ENCODE measurements around the gene KCNH8.
"Not testable (repeated sequence)": the region's sequence is repeated elsewhere in the genome, so short reads cannot be mapped to it uniquely, and the experiment has no call there.

The KCNH8 gene

DNA sequence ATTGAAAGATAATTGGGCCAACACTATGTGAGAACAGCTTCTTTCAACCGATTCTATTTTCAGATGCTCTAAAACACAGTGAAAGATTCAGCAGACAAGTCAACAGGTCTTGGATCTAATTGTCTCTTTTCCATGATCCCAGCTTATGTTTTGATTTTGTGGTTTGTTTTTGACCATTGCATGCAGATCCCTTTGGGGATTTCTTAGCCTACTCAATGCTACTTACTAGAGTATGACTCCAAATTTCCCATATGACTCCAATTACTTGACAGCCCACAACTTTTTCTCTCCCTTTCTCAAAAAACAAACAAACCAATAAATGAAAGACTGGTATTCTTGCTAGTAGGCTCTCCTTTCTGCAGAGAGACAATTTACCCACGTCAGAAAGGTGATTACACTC, 67.1 kb downstream of the KCNH8 start:
- no peak for TF ChIP-seq FOXM1 (IDR thresholded peaks at IDR 0.05; ENCODE audit: borderline replicate concordance)
- TF ChIP-seq LEF1 (IDR thresholded peaks at IDR 0.05; ENCODE audit: borderline replicate concordance): no peak
- TF ChIP-seq ZNF384 (IDR thresholded peaks at IDR 0.05): no peak
- TF ChIP-seq HDGF (IDR thresholded peaks at IDR 0.05; ENCODE audit: borderline replicate concordance): no peak
- TF ChIP-seq CTBP1 (IDR thresholded peaks at IDR 0.05; ENCODE audit: borderline replicate concordance): no peak
- no peak for TF ChIP-seq TARDBP (IDR thresholded peaks at IDR 0.05)
- TF ChIP-seq BHLHE40 (IDR thresholded peaks at IDR 0.05; ENCODE audit: borderline replicate concordance): no peak
- TF ChIP-seq, protein P1, sequence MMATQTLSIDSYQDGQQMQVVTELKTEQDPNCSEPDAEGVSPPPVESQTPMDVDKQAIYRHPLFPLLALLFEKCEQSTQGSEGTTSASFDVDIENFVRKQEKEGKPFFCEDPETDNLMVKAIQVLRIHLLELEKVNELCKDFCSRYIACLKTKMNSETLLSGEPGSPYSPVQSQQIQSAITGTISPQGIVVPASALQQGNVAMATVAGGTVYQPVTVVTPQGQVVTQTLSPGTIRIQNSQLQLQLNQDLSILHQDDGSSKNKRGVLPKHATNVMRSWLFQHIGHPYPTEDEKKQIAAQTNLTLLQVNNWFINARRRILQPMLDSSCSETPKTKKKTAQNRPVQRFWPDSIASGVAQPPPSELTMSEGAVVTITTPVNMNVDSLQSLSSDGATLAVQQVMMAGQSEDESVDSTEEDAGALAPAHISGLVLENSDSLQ (IDR thresholded peaks at IDR 0.05): no peak
- no peak for TF ChIP-seq FOXA1 (IDR thresholded peaks at IDR 0.05)
- TF ChIP-seq ARNT (IDR thresholded peaks at IDR 0.05): no peak
- TF ChIP-seq SP1 (IDR thresholded peaks at IDR 0.05): no peak
- ChIA-PET CTCF (no interaction called here), POLR2A (no interaction called here)
- no peak for DNase-seq (ENCODE audit: extremely low spot score)

DNA sequence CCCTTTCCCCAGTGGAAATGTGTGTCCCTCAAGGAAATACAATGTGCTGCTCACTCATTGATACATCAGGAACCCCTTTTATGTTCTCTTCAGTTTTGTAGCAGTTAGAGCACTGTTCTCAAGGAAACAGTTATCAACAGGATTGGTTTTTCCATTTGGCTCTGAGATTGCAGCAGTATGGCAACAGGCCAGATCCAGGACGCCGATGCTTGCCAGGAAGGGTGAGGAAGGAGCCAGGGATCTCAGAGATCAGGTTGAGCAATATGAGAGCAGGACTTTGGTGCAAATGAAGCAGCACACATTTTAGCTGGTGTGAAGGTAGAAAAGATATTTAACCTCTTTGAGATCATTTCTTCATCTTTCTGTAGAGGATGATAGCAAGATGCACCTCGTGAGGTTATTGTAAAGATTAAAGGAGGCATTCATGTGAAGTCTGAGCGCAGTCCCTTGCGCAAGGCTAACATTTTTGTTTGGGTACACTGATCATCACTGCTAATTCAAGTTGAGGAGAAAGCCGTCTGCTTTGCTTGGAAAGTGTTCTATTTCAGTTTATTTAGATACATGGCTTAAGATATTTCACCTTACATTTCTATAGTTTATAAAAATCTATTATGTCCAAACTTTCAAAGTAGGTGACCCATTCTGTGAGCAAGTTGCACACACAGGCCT, 68.5 kb downstream of the KCNH8 start:
- ChIA-PET POLR2A (no interaction called here), CTCF (no interaction called here)
- TF ChIP-seq ELF4 (IDR thresholded peaks at IDR 0.05): no peak
- TF ChIP-seq TARDBP (IDR thresholded peaks at IDR 0.05): no peak
- no peak for TF ChIP-seq HDGF (IDR thresholded peaks at IDR 0.05; ENCODE audit: borderline replicate concordance)
- no peak for TF ChIP-seq FOXM1 (IDR thresholded peaks at IDR 0.05; ENCODE audit: borderline replicate concordance)
- no peak for TF ChIP-seq FOXK2 (IDR thresholded peaks at IDR 0.05)
- TF ChIP-seq ARNT (IDR thresholded peaks at IDR 0.05): no peak
- no peak for TF ChIP-seq SP1 (IDR thresholded peaks at IDR 0.05)
- no peak for TF ChIP-seq CTBP1 (IDR thresholded peaks at IDR 0.05; ENCODE audit: borderline replicate concordance)
- TF ChIP-seq FOXA1 (IDR thresholded peaks at IDR 0.05): no peak
- TF ChIP-seq SUZ12 (IDR thresholded peaks at IDR 0.05): no peak
- DNase-seq (ENCODE audit: extremely low spot score): no peak

DNA sequence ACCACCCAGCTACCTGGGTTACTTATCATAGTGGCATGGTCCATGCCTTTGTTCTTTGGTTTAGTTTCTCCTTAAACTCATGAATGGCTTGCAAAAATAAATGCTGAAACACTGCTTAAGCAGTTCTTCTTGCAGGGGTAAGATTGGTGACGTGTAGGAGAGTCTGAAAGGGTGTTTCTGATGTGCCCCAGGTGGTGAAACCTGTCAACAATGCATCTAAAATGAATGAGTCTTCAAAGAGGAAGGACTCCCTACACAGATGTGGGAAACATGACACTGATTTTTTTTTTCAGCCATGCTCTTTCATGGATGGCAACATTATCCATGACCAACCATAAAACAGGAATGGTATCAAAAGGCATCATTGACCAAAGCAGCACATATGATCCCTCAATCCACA, 72.0 kb downstream of the KCNH8 start:
- no peak for DNase-seq (ENCODE audit: extremely low spot score)
- POLR2A ChIA-PET: no interaction called here
- no peak for TF ChIP-seq HDGF (IDR thresholded peaks at IDR 0.05; ENCODE audit: borderline replicate concordance)
- CTCF ChIA-PET: no interaction called here

DNA sequence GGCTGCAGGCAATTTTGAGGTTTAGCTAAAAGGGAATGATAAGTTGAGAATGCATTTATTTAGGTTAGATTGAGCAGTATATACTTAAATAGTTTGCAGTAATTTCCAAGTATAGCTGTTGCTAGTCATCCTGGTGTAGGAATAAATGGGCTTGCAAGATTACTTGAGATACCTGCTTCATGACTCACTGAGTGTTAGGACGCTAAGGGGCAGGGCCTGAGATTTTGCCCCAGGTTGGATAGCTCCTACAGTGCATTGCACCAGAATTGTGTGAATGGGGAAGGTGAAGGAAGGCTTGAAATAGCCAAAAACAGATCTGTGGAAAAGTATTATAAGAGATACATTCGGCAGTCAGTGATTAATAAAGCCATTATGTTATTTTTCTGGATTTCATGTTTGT, 72.8 kb downstream of the KCNH8 start:
- DNase-seq (ENCODE audit: extremely low spot score): no peak
- ChIA-PET POLR2A (no interaction called here), CTCF (no interaction called here)
- TF ChIP-seq TARDBP (IDR thresholded peaks at IDR 0.05) (no peak), NFRKB (IDR thresholded peaks at IDR 0.05) (no peak)

DNA sequence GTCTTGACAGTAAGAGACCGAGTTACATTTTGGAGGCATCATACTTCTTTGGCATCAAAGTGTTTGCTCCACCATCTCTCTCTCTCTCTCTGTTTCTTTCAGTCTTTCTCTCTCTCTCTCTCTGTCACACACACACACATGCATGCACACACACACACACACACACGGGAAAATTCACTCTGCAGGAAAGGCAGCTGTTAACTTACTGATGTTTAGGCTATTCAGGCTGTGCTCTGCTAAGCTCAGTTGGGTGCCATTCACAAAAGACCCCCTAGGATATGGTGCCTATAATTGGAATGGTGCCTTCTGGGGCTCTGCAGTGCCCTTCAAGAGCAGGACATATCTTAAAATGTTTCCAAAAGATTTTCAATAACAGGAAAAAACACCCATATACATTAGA, 78.2 kb downstream of the KCNH8 start:
- TF ChIP-seq FOXA1 (IDR thresholded peaks at IDR 0.05) (no peak), BHLHE40 (IDR thresholded peaks at IDR 0.05; ENCODE audit: borderline replicate concordance) (no peak), FOXK2 (IDR thresholded peaks at IDR 0.05) (no peak), HDGF (IDR thresholded peaks at IDR 0.05; ENCODE audit: borderline replicate concordance) (no peak), LEF1 (IDR thresholded peaks at IDR 0.05; ENCODE audit: borderline replicate concordance) (no peak)
- no peak for DNase-seq (ENCODE audit: extremely low spot score)
- CTCF ChIA-PET: no interaction called here
- POLR2A ChIA-PET: no interaction called here

DNA sequence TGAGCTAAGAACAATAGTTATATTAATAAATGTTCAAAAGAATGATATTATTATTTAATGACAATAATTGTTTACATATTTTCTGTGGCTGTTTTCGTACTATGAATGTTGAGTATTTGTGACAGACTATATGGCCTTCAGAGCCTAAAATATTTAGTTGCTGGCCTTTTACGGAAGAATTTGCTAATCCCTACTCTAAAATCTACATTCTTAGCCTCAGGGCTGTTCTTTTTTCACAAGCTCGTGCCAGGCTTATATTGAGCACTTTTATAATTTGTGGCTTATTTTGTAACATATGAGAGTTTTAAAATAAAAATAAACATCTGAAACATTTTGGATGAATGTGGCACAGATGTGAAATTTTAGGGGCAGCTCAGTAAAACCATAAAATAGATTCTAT, 79.9 kb downstream of the KCNH8 start:
- CTCF ChIA-PET: no interaction called here
- no peak for DNase-seq (ENCODE audit: extremely low spot score)

DNA sequence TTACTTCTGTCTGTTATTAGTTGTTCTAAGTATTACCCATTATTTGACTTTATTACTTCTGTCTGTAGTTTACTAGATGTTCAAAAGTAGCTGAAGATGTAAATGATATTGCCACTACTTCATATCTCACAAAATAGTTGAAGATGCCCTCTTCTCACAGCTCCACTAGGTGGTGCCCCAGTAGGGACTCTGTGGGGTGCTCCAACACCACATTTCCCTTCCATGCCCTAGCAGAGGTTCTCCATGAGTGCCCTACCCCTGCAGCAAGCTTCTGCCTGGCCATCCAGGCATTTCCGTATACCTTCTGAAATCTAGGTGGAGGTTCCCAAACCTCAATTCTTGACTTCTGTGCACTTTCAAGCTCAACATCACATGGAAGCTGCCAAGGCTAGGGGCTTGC, 80.8 kb downstream of the KCNH8 start:
- CTCF ChIA-PET: no interaction called here
- POLR2A ChIA-PET: no interaction called here
- TF ChIP-seq SP1 (IDR thresholded peaks at IDR 0.05) (no peak), ELF4 (IDR thresholded peaks at IDR 0.05) (no peak), SUZ12 (IDR thresholded peaks at IDR 0.05) (no peak), ARNT (IDR thresholded peaks at IDR 0.05) (no peak), FOXA1 (IDR thresholded peaks at IDR 0.05) (no peak), HDGF (IDR thresholded peaks at IDR 0.05; ENCODE audit: borderline replicate concordance) (no peak), ZNF384 (IDR thresholded peaks at IDR 0.05) (no peak), BHLHE40 (IDR thresholded peaks at IDR 0.05; ENCODE audit: borderline replicate concordance) (no peak), LEF1 (IDR thresholded peaks at IDR 0.05; ENCODE audit: borderline replicate concordance) (no peak), L3MBTL2 (conservative IDR thresholded peaks at IDR 0.05) (no peak), NFRKB (IDR thresholded peaks at IDR 0.05) (no peak), FOXM1 (IDR thresholded peaks at IDR 0.05; ENCODE audit: borderline replicate concordance) (no peak), TARDBP (IDR thresholded peaks at IDR 0.05) (no peak)
- DNase-seq (ENCODE audit: extremely low spot score): no peak

More for the DNA sequence above, 79.9 kb downstream of the KCNH8 start:
- TF ChIP-seq SP1 (IDR thresholded peaks at IDR 0.05) (no peak), HDGF (IDR thresholded peaks at IDR 0.05; ENCODE audit: borderline replicate concordance) (no peak), SUZ12 (IDR thresholded peaks at IDR 0.05) (no peak), L3MBTL2 (conservative IDR thresholded peaks at IDR 0.05) (no peak), CTBP1 (IDR thresholded peaks at IDR 0.05; ENCODE audit: borderline replicate concordance) (no peak), TARDBP (IDR thresholded peaks at IDR 0.05) (no peak), ZNF384 (IDR thresholded peaks at IDR 0.05) (no peak), BHLHE40 (IDR thresholded peaks at IDR 0.05; ENCODE audit: borderline replicate concordance) (no peak)
- POLR2A ChIA-PET: no interaction called here

DNA sequence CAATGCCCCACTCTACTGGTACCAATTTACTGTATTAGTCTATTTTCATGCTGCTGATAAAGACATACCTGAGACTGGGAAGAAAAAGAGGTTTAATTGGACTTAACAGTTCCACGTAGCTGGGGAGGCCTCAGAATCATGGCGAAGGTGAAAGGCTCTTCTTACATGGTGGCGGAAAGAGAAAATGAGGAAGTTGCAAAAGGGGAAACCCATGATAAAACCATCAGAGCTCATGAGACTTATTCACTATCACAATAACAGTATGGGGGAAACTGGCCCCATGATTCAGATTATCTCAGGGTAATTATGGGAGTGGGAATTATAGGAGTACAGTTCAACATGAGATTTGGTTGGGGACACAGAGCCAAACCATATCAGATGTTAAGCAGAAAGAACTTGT, 81.6 kb downstream of the KCNH8 start:
- CTCF ChIA-PET; DNase-seq (ENCODE audit: extremely low spot score): not testable (repeated sequence)

More for the DNA sequence above, 81.6 kb downstream of the KCNH8 start:
- POLR2A ChIA-PET: not testable (repeated sequence)
